IMR-90 (cell line): ENCODE results near the gene STRN4. TPM values are rescaled to one million over a fixed set of nuclear protein-coding genes. Genes with fewer than 3 reads are reported as not detected.
A peak's percentile ranks its signal among the peaks of the same experiment; 100 is the strongest.

Experiments
- ATAC-seq: fragments of 200-7000 bp; cut with Tn5 transposase; 2 replicates; pipeline ENCODE4 v1.9.1; 2020; ENCODE audit warnings: low read depth, mild to moderate bottlenecking, moderate library complexity
- Bru-seq: library from RNA; stranded (reverse); fragments of 400-500 nt; gene quantifications from one replicate; lab custom pipeline; 2021; lab: Mats Ljungman, UMichigan
- BruChase-seq, 2 experiments: library from RNA; stranded (reverse); fragments of 400-500 nt; gene quantifications; one replicate each; lab custom pipeline; 2021; lab: Mats Ljungman, UMichigan
- BruUV-seq: library from RNA; stranded (reverse); fragments of 400-500 nt; replicated peaks from 2 replicates; lab custom pipeline; 2021; lab: Mats Ljungman, UMichigan
- CTCF ChIA-PET: fragments of 300-600 bp; formaldehyde crosslinking; extraction: SDS; loops from one replicate; lab custom pipeline; 2021; ENCODE audit warnings: antibody characterized with exemption; lab: Yijun Ruan, JAX
- POLR2A ChIA-PET: fragments of 300-600 bp; sonication (Branson Sonifier 250); formaldehyde crosslinking; loops from one replicate; lab custom pipeline; 2022; ENCODE audit warnings: antibody characterized with exemption; ENCODE audit not compliant: unreplicated experiment; lab: Charles Lee
- DNase-seq: peaks from one replicate; pipeline ENCODE4 v3.0.0; 2013
- H2AFZ ChIP-seq: replicated peaks from 2 replicates; pipeline ENCODE3; 2013; ENCODE audit warnings: low read length, mild to moderate bottlenecking; ENCODE audit not compliant: poor library complexity
- H2AK5ac ChIP-seq: 2 replicates; pipeline ENCODE4 v1.6.1; 2013; ENCODE audit warnings: low read depth, low read length, inconsistent platforms
- H2AK9ac ChIP-seq: replicated peaks from 2 replicates; pipeline ENCODE3; 2013; ENCODE audit warnings: mild to moderate bottlenecking, low read depth, low read length, moderate library complexity; ENCODE audit not compliant: poor library complexity
- H2BK120ac ChIP-seq: 2 replicates; pipeline ENCODE4 v1.6.1; 2013; ENCODE audit warnings: low read depth, low read length, inconsistent platforms
- H2BK15ac ChIP-seq: 3 replicates; pipeline ENCODE4 v1.6.1; 2013; ENCODE audit warnings: low read depth, low read length, inconsistent platforms
- H2BK20ac ChIP-seq: 2 replicates; pipeline ENCODE4 v1.6.1; 2013; ENCODE audit warnings: low read depth, mild to moderate bottlenecking, inconsistent platforms, low read length, moderate library complexity
- H2BK5ac ChIP-seq: 2 replicates; pipeline ENCODE4 v1.6.1; 2013; ENCODE audit warnings: mild to moderate bottlenecking, low read depth, low read length, inconsistent platforms; ENCODE audit not compliant: poor library complexity, severe bottlenecking
- H3K14ac ChIP-seq: replicated peaks from 2 replicates; pipeline ENCODE4 v1.6.1; 2013; ENCODE audit warnings: low read depth, low read length, inconsistent platforms
- H3K18ac ChIP-seq: 2 replicates; pipeline ENCODE4 v1.6.1; 2013; ENCODE audit warnings: low read depth, low read length, control low read depth
- H3K23ac ChIP-seq: 2 replicates; pipeline ENCODE4 v1.6.1; 2013; ENCODE audit warnings: low read depth, low read length, inconsistent platforms
- H3K27ac ChIP-seq: 2 replicates; pipeline ENCODE4 v1.5.1; 2013; ENCODE audit warnings: mild to moderate bottlenecking, control low read depth, low read length; ENCODE audit not compliant: insufficient read depth
- H3K27me3 ChIP-seq: 2 replicates; pipeline ENCODE4 v1.6.1; 2013; ENCODE audit warnings: low read length; ENCODE audit not compliant: control insufficient read depth, insufficient read depth
- H3K36me3 ChIP-seq: 2 replicates; pipeline ENCODE4 v1.6.1; 2013; ENCODE audit warnings: low read length, mixed read lengths; ENCODE audit not compliant: control insufficient read depth, insufficient read depth
- H3K4ac ChIP-seq: 2 replicates; pipeline ENCODE4 v1.6.1; 2013; ENCODE audit warnings: low read depth, low read length, inconsistent platforms
- H3K4me1 ChIP-seq: 2 replicates; pipeline ENCODE4 v1.6.1; 2013; ENCODE audit warnings: low read length, mixed read lengths; ENCODE audit not compliant: control insufficient read depth, insufficient read depth
- H3K4me2 ChIP-seq: 2 replicates; pipeline ENCODE4 v1.6.1; 2013; ENCODE audit warnings: low read depth, mild to moderate bottlenecking, control low read depth, low read length, moderate library complexity
- H3K4me3 ChIP-seq: 2 replicates; pipeline ENCODE4 v1.5.1; 2013; ENCODE audit warnings: low read depth, mild to moderate bottlenecking, control low read depth, low read length, moderate library complexity; ENCODE audit not compliant: insufficient read depth
- H3K56ac ChIP-seq: 2 replicates; pipeline ENCODE4 v1.6.1; 2013; ENCODE audit warnings: low read length, inconsistent platforms; ENCODE audit not compliant: insufficient read depth; ENCODE audit errors: extremely low read depth
- H3K79me1 ChIP-seq, 2 experiments: 2 replicates each; pipeline ENCODE4 v1.6.1; 2013; ENCODE audit warnings: low read length in 2 of 2, inconsistent platforms in 1 of 2, low read depth in 1 of 2
- H3K9ac ChIP-seq: 2 replicates; pipeline ENCODE4 v1.6.1; 2013; ENCODE audit warnings: low read depth, low read length, control low read depth
- H3K9me1 ChIP-seq: 2 replicates; pipeline ENCODE4 v1.6.1; 2013; ENCODE audit warnings: low read length, inconsistent platforms; ENCODE audit not compliant: insufficient read depth
- H3K9me3 ChIP-seq: 2 replicates; pipeline ENCODE4 v1.6.1; 2013; ENCODE audit warnings: low read length; ENCODE audit not compliant: control insufficient read depth, insufficient read depth
- H4K20me1 ChIP-seq: 2 replicates; pipeline ENCODE4 v1.6.1; 2013; ENCODE audit warnings: low read length, inconsistent platforms; ENCODE audit not compliant: insufficient read depth
- H4K5ac ChIP-seq: 2 replicates; pipeline ENCODE4 v1.6.1; 2013; ENCODE audit warnings: mild to moderate bottlenecking, low read depth, low read length, control low read depth
- H4K8ac ChIP-seq, 2 experiments: 2 replicates each; pipeline ENCODE4 v1.6.1; 2013; ENCODE audit warnings: low read depth in 2 of 2, low read length in 2 of 2, control low read depth in 1 of 2, inconsistent platforms in 1 of 2
- H4K91ac ChIP-seq: 2 replicates; pipeline ENCODE4 v1.6.1; 2013; ENCODE audit warnings: low read depth, low read length, inconsistent platforms; ENCODE audit not compliant: insufficient read depth
- BHLHE40 ChIP-seq: fragments of 150-350 bp; IDR thresholded peaks from 2 replicates; pipeline ENCODE4 v1.6.1; 2016; ENCODE audit warnings: mild to moderate bottlenecking, low read depth, low read length
- FOS ChIP-seq: fragments of 150-350 bp; IDR thresholded peaks from 2 replicates; pipeline ENCODE4 v1.6.1; 2016; ENCODE audit warnings: low read depth, low read length
- MAZ ChIP-seq: IDR thresholded peaks from 2 replicates; pipeline ENCODE4 v1.6.1; 2012; ENCODE audit warnings: low read depth, mild to moderate bottlenecking, low read length, improper control_type of control experiment, moderate library complexity, borderline replicate concordance
- POLR2A ChIP-seq: IDR thresholded peaks from 2 replicates; pipeline ENCODE4 v1.6.1; 2012; ENCODE audit warnings: mild to moderate bottlenecking, low read depth, low read length
- RAD21 ChIP-seq: IDR thresholded peaks from 2 replicates; pipeline ENCODE4 v1.6.1; 2012; ENCODE audit warnings: low read length, improper control_type of control experiment
- RCOR1 ChIP-seq: IDR thresholded peaks from 2 replicates; pipeline ENCODE4 v1.6.1; 2012; ENCODE audit warnings: mild to moderate bottlenecking, low read length, improper control_type of control experiment; ENCODE audit not compliant: insufficient replicate concordance
- RFX5 ChIP-seq: IDR thresholded peaks from 2 replicates; pipeline ENCODE4 v1.8.0; 2012; ENCODE audit warnings: low read depth, mild to moderate bottlenecking, low read length, moderate library complexity
- USF2 ChIP-seq: fragments of 150-350 bp; IDR thresholded peaks from 2 replicates; pipeline ENCODE4 v1.6.1; 2017; ENCODE audit warnings: mild to moderate bottlenecking, antibody characterized with exemption, low read length, low read depth
- WGBS, 2 experiments: methylation state at CpG; one replicate each; pipeline versions ENCODE4 v1.1.5 to v1.1.7; 2013; ENCODE audit warnings: missing lambda C conversion rate in 2 of 2; ENCODE audit not compliant: insufficient read length in 1 of 2; ENCODE audit errors: extremely low coverage in 2 of 2; 5-methylcytosine and 5-hydroxymethylcytosine counted together
- dilution Hi-C: fragments of 300-500 bp; cut with HindIII; formaldehyde crosslinking; loops from one replicate; pipeline ENCODE4 v1.14.3; 2018; ENCODE audit warnings: low sequenced_read_pairs; ENCODE audit not compliant: unreplicated experiment
- in situ Hi-C: fragments of 300-500 bp; cut with MboI; formaldehyde crosslinking; loops from 3 replicates; pipeline ENCODE4 v1.14.3; 2019; ENCODE audit warnings: low sequenced_read_pairs, inconsistent platforms, mixed read lengths
- intact Hi-C: fragments of 100-400 bp; cut with micrococcal nuclease; formaldehyde crosslinking; loops from 2 replicates; pipeline ENCODE4 v1.10.0; 2022
- long read RNA-seq: library from polyadenylated mRNA; unstranded; transcript quantifications from one replicate; pipeline ENCODE4 v2.0.0, GENCODE V29; 2021; ENCODE audit not compliant: unreplicated experiment
- polyA plus RNA-seq, 3 experiments: library from polyadenylated mRNA; depleted of rRNA; stranded (reverse); fragments of >200 nt; gene quantifications; 2 replicates each; pipeline ENCODE4 v1.2.3, GENCODE V29; 2012; ENCODE audit warnings: low replicate concordance in 1 of 3
- total RNA-seq: library from RNA; depleted of rRNA; stranded (reverse); fragments of >200 nt; gene quantifications from 2 replicates; pipeline ENCODE4 v1.2.3, GENCODE V29; 2012; rRNA removed
- TF ChIP-seq, protein P1 (sequence below): conservative IDR thresholded peaks from 2 replicates; pipeline ENCODE4 v1.5.1; 2012; ENCODE audit warnings: mild to moderate bottlenecking, low read depth, low read length, improper control_type of control experiment

Gene STRN4, protein sequence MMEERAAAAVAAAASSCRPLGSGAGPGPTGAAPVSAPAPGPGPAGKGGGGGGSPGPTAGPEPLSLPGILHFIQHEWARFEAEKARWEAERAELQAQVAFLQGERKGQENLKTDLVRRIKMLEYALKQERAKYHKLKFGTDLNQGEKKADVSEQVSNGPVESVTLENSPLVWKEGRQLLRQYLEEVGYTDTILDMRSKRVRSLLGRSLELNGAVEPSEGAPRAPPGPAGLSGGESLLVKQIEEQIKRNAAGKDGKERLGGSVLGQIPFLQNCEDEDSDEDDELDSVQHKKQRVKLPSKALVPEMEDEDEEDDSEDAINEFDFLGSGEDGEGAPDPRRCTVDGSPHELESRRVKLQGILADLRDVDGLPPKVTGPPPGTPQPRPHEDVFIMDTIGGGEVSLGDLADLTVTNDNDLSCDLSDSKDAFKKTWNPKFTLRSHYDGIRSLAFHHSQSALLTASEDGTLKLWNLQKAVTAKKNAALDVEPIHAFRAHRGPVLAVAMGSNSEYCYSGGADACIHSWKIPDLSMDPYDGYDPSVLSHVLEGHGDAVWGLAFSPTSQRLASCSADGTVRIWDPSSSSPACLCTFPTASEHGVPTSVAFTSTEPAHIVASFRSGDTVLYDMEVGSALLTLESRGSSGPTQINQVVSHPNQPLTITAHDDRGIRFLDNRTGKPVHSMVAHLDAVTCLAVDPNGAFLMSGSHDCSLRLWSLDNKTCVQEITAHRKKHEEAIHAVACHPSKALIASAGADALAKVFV
- total RNA-seq (36.7 and 37.8 TPM in 2 replicates), polyA plus RNA-seq (2012; rRNA removed) (112 and 127 TPM in 2 replicates), Bru-seq, nascent RNA (percentile 78 among the genes with signal in this experiment), BruChase-seq, experiment 1, labeled RNA remaining after a 6-hour chase (percentile 86 among the genes with signal in this experiment), BruChase-seq, experiment 2, labeled RNA remaining after a 2-hour chase (percentile 79 among the genes with signal in this experiment)
- polyA plus RNA-seq (2012; cell fraction: cytosol; rRNA removed): 111 and 127 TPM in 2 replicates
- polyA plus RNA-seq (2012; cell fraction: nucleus; rRNA removed; ENCODE audit: low replicate concordance): 158 and 365 TPM in 2 replicates
- long read RNA-seq, transcript STRN4-202 (18 exons, 3,628 nt): minor isoform, 9 of 92 reads
- long read RNA-seq, transcript STRN4-201 (18 exons, 3,210 nt): major isoform, 37 of 92 reads
- long read RNA-seq, partial matches to known transcripts: 32 of 92 reads
- long read RNA-seq, other reads (novel, unspliced or antisense): 10 of 92 reads

- Histone ChIP-seq H2AK5ac (peak within 1 kb of the TSS; percentile 96), H3K9ac (peak within 1 kb of the TSS; percentile 97), H3K27ac (peak within 1 kb of the TSS; percentile 78), H3K23ac (peak within 1 kb of the TSS; percentile 99), H4K20me1 (peaks cover 43% of the 10 kb centered on the region), H2AFZ (peak within 1 kb of the TSS; percentile 98), H3K27me3 (no peaks in the 10 kb centered on the region), H3K14ac (peak within 1 kb of the TSS; percentile 92), H2BK15ac (no peak within 1 kb of the TSS), H2BK5ac (peak within 1 kb of the TSS; percentile 86), H2AK9ac (peak within 1 kb of the TSS; percentile 97), H3K18ac (peak within 1 kb of the TSS; percentile 68; the same call in 1 of the 2 replicates), H3K9me3 (no peaks in the 10 kb centered on the region), H4K8ac (peak within 1 kb of the TSS; percentile 61 to 95; a peak in 3 of 4 replicates), H3K79me1 (peaks cover 8 to 58% of the 10 kb centered on the region in 2 experiments), H3K36me3 (peaks cover 12% of the 10 kb centered on the region), H3K56ac (peak within 1 kb of the TSS; percentile 71), H4K5ac (peak within 1 kb of the TSS; percentile 65), H2BK20ac (no peak within 1 kb of the TSS; the same call in 1 of the 2 replicates), H4K91ac (peak within 1 kb of the TSS; percentile 80), H3K4me3 (peak within 1 kb of the TSS; percentile 98), H3K9me1 (peaks cover 13% of the 10 kb centered on the region), H2BK120ac (peak within 1 kb of the TSS; percentile 57), H3K4me1 (peaks cover 5% of the 10 kb centered on the region), H3K4ac (peak within 1 kb of the TSS; percentile 92), H3K4me2 (peak within 1 kb of the TSS; percentile 98)
- no peak for DNase-seq
- dilution Hi-C loops: no loop called here
- WGBS, 2 experiments: 4% methylated on average over 9 of the region's 74 CpGs; no CpG with 5 or more reads in 1 of the 2 experiments
- POLR2A ChIA-PET: no interaction called here
- in situ Hi-C loops: no loop called here
- CTCF ChIA-PET: no interaction called here
- peak; percentile 81 for ATAC-seq
- BruUV-seq: no TSS peak
- intact Hi-C loops: loop anchor here (5.0 to 10.0 kb wide), 2 partner anchors 132 to 219 kb away; no protein-coding TSS in a partner anchor
- TF ChIP-seq, protein P1, sequence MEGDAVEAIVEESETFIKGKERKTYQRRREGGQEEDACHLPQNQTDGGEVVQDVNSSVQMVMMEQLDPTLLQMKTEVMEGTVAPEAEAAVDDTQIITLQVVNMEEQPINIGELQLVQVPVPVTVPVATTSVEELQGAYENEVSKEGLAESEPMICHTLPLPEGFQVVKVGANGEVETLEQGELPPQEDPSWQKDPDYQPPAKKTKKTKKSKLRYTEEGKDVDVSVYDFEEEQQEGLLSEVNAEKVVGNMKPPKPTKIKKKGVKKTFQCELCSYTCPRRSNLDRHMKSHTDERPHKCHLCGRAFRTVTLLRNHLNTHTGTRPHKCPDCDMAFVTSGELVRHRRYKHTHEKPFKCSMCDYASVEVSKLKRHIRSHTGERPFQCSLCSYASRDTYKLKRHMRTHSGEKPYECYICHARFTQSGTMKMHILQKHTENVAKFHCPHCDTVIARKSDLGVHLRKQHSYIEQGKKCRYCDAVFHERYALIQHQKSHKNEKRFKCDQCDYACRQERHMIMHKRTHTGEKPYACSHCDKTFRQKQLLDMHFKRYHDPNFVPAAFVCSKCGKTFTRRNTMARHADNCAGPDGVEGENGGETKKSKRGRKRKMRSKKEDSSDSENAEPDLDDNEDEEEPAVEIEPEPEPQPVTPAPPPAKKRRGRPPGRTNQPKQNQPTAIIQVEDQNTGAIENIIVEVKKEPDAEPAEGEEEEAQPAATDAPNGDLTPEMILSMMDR: no peak
- TF ChIP-seq BHLHE40 (no peak), USF2 (no peak), RFX5 (no peak), POLR2A (peak; percentile 76), RCOR1 (no peak), MAZ (peak; percentile 69; the same call in 1 of the 2 replicates), RAD21 (no peak), FOS (no peak)
Observed at GRCh38 chr19:46746281-46747057, at the start of gene STRN4. Gene STRN4, minus strand, starts transcription at chr19:46746450. Its CDS starts 20 bp downstream, at chr19:46746430.
